HepG2 (cell line): Measurements from ENCODE around the gene ZNF132. TPM values are rescaled to one million over a fixed set of nuclear protein-coding genes. Genes with fewer than 3 reads are reported as not detected.

Experiments
- ARID5B ChIP-seq: IDR thresholded peaks from 2 replicates; pipeline ENCODE4 v1.4.0; 2020; ENCODE audit warnings: mild to moderate bottlenecking, missing genetic modification reagents
- FOXA3 ChIP-seq: IDR thresholded peaks from 2 replicates; pipeline ENCODE4 v1.6.1; 2016; ENCODE audit warnings: missing genetic modification reagents, missing compliant biosample characterization
- HIVEP1 ChIP-seq: sonication (generic); formaldehyde crosslinking; IDR thresholded peaks from 2 replicates; pipeline ENCODE4 v1.4.0; 2020; ENCODE audit warnings: mild to moderate bottlenecking, missing genetic modification reagents
- NPAS2 ChIP-seq: sonication (generic); formaldehyde crosslinking; IDR thresholded peaks from 2 replicates; pipeline ENCODE4 v1.8.0; 2022; ENCODE audit warnings: mild to moderate bottlenecking, missing genetic modification reagents, borderline replicate concordance
- NR1H2 ChIP-seq: sonication (generic); formaldehyde crosslinking; IDR thresholded peaks from 2 replicates; pipeline ENCODE4 v1.8.1; 2022; ENCODE audit warnings: low read depth, missing genetic modification reagents, borderline replicate concordance
- PHB2 ChIP-seq: fragments of 450-650 bp; IDR thresholded peaks from 2 replicates; pipeline ENCODE4 v1.6.1; 2018; ENCODE audit not compliant: partially characterized antibody
- SCMH1 ChIP-seq: sonication (generic); formaldehyde crosslinking; IDR thresholded peaks from 2 replicates; pipeline ENCODE4 v1.9.0; 2021; ENCODE audit warnings: missing genetic modification reagents, mild to moderate bottlenecking, borderline replicate concordance
- SMARCE1 ChIP-seq: fragments of 450-650 bp; IDR thresholded peaks from 2 replicates; pipeline ENCODE4 v1.6.1; 2017; ENCODE audit warnings: borderline replicate concordance
- ZNF143 ChIP-seq: sonication (generic); formaldehyde crosslinking; IDR thresholded peaks from 2 replicates; pipeline ENCODE4 v1.4.0; 2020; ENCODE audit warnings: missing genetic modification reagents
- ZNF18 ChIP-seq: sonication (generic); formaldehyde crosslinking; IDR thresholded peaks from 2 replicates; pipeline ENCODE4 v1.8.0; 2022; ENCODE audit warnings: mild to moderate bottlenecking, missing genetic modification reagents; ENCODE audit not compliant: insufficient replicate concordance
- ZNF496 ChIP-seq: sonication (generic); formaldehyde crosslinking; IDR thresholded peaks from 2 replicates; pipeline ENCODE4 v1.8.1; 2023; ENCODE audit warnings: mild to moderate bottlenecking, moderate library complexity, missing genetic modification reagents; ENCODE audit not compliant: insufficient replicate concordance
- ZNF775 ChIP-seq: sonication (generic); formaldehyde crosslinking; IDR thresholded peaks from 2 replicates; pipeline ENCODE4 v1.4.0; 2020; ENCODE audit warnings: missing genetic modification reagents, mild to moderate bottlenecking, moderate library complexity, borderline replicate concordance
- polyA plus RNA-seq, 8 experiments: library from polyadenylated mRNA; depleted of rRNA in 3 of 8; stranded (reverse) in 7 of 8; unstranded in 1 of 8; fragments of >200 nt; fragmentation: Illumina TruSeq in 4 of 8; extraction: Trizol in 4 of 8; gene quantifications; 2 replicates each; pipeline versions ENCODE4 v1.2.1 to v1.2.3, GENCODE V29; 2011 to 2016; ENCODE audit warnings: low read depth in 4 of 8, missing spikeins in 1 of 8, mixed read lengths in 1 of 8; ENCODE audit not compliant: insufficient read depth in 1 of 8
- total RNA-seq, 5 experiments: library from RNA; depleted of rRNA; stranded (reverse); fragments of >200 nt; fragmentation: Illumina TruSeq; extraction: Trizol; gene quantifications; 2 replicates each; pipeline ENCODE4 v1.2.3, GENCODE V29; 2016; ENCODE audit warnings: low read depth in 1 of 5
- TF ChIP-seq, protein P1 (sequence below): sonication (generic); formaldehyde crosslinking; IDR thresholded peaks from 2 replicates; pipeline ENCODE4 v1.4.0; 2020; ENCODE audit warnings: missing genetic modification reagents, borderline replicate concordance
- TF ChIP-seq, protein P2 (sequence below): sonication (generic); formaldehyde crosslinking; IDR thresholded peaks from 2 replicates; pipeline ENCODE4 v1.8.1; 2023; ENCODE audit warnings: missing genetic modification reagents, mild to moderate bottlenecking, borderline replicate concordance
- TF ChIP-seq, protein P3 (sequence below): sonication (generic); formaldehyde crosslinking; IDR thresholded peaks from 2 replicates; pipeline ENCODE4 v1.8.0; 2022; ENCODE audit warnings: mild to moderate bottlenecking, missing genetic modification reagents, borderline replicate concordance

ZNF132 gene
- total and polyA plus RNA-seq, 2 of the 13 experiments (the other 11 are each of a cell fraction or from before 2014, with no cell fraction given): not detected

DNA sequence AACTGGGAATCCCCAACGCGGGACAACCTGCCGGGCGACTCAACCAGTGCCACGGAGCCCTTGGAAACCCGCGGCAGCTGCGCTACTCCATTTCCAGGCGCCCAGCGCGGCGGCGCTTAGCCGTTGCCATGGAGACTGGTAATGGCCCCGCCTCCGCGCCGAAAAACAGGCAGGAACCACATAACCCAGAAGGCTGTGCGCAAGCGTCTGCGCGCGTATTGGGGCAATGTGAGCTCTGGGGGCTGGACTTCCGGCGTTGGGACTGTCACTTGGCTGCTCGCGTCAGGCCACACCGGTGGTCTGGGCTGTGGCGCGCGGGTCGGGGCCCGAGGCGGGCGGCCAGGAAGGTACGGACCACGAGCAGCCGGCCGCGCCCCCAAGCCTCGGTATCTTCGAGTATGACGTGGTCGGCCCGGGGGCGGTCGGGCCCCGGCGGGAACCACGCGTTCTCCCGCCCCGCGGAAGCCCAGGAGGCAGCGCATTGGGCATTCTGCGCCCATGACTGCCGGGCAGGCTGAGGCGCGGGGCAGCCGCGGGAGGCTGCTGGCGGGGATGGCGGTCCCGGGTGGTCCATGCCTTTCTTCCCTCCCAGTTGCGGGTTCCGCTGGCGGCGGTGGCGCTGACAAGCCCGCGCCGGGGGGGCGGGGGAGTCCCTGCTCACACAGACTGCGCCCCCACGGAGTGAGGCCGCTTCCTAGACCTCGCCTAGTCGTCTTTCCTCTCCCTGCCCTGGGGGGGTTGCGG lies 11.6 kb upstream of the ZNF132 start, which contains the start of gene ZNF324B (continued):
- TF ChIP-seq, protein P1, sequence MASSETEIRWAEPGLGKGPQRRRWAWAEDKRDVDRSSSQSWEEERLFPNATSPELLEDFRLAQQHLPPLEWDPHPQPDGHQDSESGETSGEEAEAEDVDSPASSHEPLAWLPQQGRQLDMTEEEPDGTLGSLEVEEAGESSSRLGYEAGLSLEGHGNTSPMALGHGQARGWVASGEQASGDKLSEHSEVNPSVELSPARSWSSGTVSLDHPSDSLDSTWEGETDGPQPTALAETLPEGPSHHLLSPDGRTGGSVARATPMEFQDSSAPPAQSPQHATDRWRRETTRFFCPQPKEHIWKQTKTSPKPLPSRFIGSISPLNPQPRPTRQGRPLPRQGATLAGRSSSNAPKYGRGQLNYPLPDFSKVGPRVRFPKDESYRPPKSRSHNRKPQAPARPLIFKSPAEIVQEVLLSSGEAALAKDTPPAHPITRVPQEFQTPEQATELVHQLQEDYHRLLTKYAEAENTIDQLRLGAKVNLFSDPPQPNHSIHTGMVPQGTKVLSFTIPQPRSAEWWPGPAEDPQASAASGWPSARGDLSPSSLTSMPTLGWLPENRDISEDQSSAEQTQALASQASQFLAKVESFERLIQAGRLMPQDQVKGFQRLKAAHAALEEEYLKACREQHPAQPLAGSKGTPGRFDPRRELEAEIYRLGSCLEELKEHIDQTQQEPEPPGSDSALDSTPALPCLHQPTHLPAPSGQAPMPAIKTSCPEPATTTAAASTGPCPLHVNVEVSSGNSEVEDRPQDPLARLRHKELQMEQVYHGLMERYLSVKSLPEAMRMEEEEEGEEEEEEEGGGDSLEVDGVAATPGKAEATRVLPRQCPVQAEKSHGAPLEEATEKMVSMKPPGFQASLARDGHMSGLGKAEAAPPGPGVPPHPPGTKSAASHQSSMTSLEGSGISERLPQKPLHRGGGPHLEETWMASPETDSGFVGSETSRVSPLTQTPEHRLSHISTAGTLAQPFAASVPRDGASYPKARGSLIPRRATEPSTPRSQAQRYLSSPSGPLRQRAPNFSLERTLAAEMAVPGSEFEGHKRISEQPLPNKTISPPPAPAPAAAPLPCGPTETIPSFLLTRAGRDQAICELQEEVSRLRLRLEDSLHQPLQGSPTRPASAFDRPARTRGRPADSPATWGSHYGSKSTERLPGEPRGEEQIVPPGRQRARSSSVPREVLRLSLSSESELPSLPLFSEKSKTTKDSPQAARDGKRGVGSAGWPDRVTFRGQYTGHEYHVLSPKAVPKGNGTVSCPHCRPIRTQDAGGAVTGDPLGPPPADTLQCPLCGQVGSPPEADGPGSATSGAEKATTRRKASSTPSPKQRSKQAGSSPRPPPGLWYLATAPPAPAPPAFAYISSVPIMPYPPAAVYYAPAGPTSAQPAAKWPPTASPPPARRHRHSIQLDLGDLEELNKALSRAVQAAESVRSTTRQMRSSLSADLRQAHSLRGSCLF (CRISPR knock-in tag): no peak
- TF ChIP-seq ZNF18 (CRISPR knock-in tag) (no peak), SCMH1 (CRISPR knock-in tag) (no peak), ARID5B (CRISPR knock-in tag) (no peak), FOXA3 (no peak), SMARCE1 (no peak), ZNF496 (CRISPR knock-in tag) (no peak), ZNF143 (peak; percentile 97), PHB2 (no peak), ZNF775 (CRISPR knock-in tag) (no peak), HIVEP1 (CRISPR knock-in tag) (no peak), NPAS2 (CRISPR knock-in tag) (no peak), NR1H2 (CRISPR knock-in tag) (no peak)
- TF ChIP-seq, protein P2, sequence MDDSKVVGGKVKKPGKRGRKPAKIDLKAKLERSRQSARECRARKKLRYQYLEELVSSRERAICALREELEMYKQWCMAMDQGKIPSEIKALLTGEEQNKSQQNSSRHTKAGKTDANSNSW: no peak
- TF ChIP-seq, protein P3, sequence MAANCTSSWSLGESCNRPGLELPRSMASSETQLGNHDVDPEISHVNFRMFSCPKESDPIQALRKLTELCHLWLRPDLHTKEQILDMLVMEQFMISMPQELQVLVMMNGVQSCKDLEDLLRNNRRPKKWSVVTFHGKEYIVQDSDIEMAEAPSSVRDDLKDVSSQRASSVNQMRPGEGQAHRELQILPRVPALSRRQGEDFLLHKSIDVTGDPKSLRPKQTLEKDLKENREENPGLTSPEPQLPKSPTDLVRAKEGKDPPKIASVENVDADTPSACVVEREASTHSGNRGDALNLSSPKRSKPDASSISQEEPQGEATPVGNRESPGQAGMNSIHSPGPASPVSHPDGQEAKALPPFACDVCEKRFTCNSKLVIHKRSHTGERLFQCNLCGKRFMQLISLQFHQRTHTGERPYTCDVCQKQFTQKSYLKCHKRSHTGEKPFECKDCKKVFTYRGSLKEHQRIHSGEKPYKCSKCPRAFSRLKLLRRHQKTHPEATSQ (CRISPR knock-in tag): no peak
